Liver (tissue), 9 donors: Measurements from ENCODE around the gene ZNF143. TPM values are rescaled to one million over a fixed set of nuclear protein-coding genes. Genes with fewer than 3 reads are reported as not detected.

Source experiments
- DNase-seq: peaks from one replicate; pipeline ENCODE4 v3.0.0-alpha.2; 2017; ENCODE audit warnings: low spot score
- H3K27ac ChIP-seq, 2 donors: one replicate each; pipeline ENCODE4 v1.7.0; 2013; ENCODE audit warnings: inconsistent platforms in 2 of 2, low read length in 2 of 2, control low read depth in 1 of 2, low read depth in 1 of 2, mild to moderate bottlenecking in 1 of 2
- H3K27me3 ChIP-seq, 4 donors: one replicate each; pipeline versions ENCODE4 v1.6.1 to v1.7.0; 2013; ENCODE audit warnings: low read length in 3 of 4, inconsistent platforms in 1 of 4, mild to moderate bottlenecking in 1 of 4, moderate library complexity in 1 of 4; ENCODE audit not compliant: control insufficient read depth in 4 of 4, insufficient read depth in 4 of 4
- H3K36me3 ChIP-seq, 4 donors: one replicate each; pipeline versions ENCODE4 v1.6.1 to v1.7.0; 2013; ENCODE audit warnings: low read length in 3 of 4, mild to moderate bottlenecking in 3 of 4, low read depth in 1 of 4, moderate library complexity in 1 of 4; ENCODE audit not compliant: control insufficient read depth in 4 of 4, insufficient read depth in 3 of 4
- H3K4me1 ChIP-seq, 4 donors: one replicate each; pipeline versions ENCODE4 v1.6.1 to v1.7.0; 2013; ENCODE audit warnings: low read length in 3 of 4, mild to moderate bottlenecking in 3 of 4, moderate library complexity in 1 of 4; ENCODE audit not compliant: control insufficient read depth in 4 of 4, insufficient read depth in 4 of 4
- H3K4me3 ChIP-seq, 3 donors: one replicate each; pipeline versions ENCODE4 v1.6.1 to v1.7.0; 2013; ENCODE audit warnings: low read length in 3 of 3, control low read depth in 1 of 3, low read depth in 1 of 3, mild to moderate bottlenecking in 1 of 3
- H3K9ac ChIP-seq, 2 donors: one replicate each; pipeline ENCODE4 v1.7.0; 2013; ENCODE audit warnings: low read length in 2 of 2, mild to moderate bottlenecking in 2 of 2, moderate library complexity in 2 of 2, control low read depth in 1 of 2, low read depth in 1 of 2
- H3K9me3 ChIP-seq, 4 donors: one replicate each; pipeline versions ENCODE4 v1.6.1 to v1.7.0; 2013; ENCODE audit warnings: low read length in 3 of 4; ENCODE audit not compliant: control insufficient read depth in 4 of 4
- FOXA1 ChIP-seq: IDR thresholded peaks from 2 replicates; pipeline ENCODE4 v1.6.1; 2016; ENCODE audit warnings: antibody characterized with exemption
- GABPA ChIP-seq, 2 donors: IDR thresholded peaks in 1 of 2; conservative IDR thresholded peaks in 1 of 2; 2 replicates each; pipeline ENCODE4 v1.6.1; 2016; ENCODE audit warnings: antibody characterized with exemption in 2 of 2, mild to moderate bottlenecking in 1 of 2, moderate library complexity in 1 of 2
- HNF4A ChIP-seq, 2 donors: conservative IDR thresholded peaks; 2 replicates each; pipeline ENCODE4 v1.6.1; 2016; ENCODE audit warnings: antibody characterized with exemption in 2 of 2, mild to moderate bottlenecking in 2 of 2
- JUND ChIP-seq, 2 donors: IDR thresholded peaks; 2 replicates each; pipeline ENCODE4 v1.6.1; 2016; ENCODE audit warnings: antibody characterized with exemption in 2 of 2
- RAD21 ChIP-seq, 2 donors: IDR thresholded peaks; 2 replicates each; pipeline ENCODE4 v1.6.1; 2016; ENCODE audit warnings: antibody characterized with exemption in 2 of 2, mild to moderate bottlenecking in 2 of 2
- RXRA ChIP-seq, 2 donors: IDR thresholded peaks; 2 replicates each; pipeline ENCODE4 v1.6.1; 2017 to 2018; ENCODE audit warnings: antibody characterized with exemption in 2 of 2, mild to moderate bottlenecking in 1 of 2
- SP1 ChIP-seq: IDR thresholded peaks from 2 replicates; pipeline ENCODE4 v1.6.1; 2018; ENCODE audit warnings: antibody characterized with exemption, mild to moderate bottlenecking
- TAF1 ChIP-seq: conservative IDR thresholded peaks from 2 replicates; pipeline ENCODE4 v1.6.1; 2016; ENCODE audit warnings: antibody characterized with exemption, mild to moderate bottlenecking
- YY1 ChIP-seq: IDR thresholded peaks from 2 replicates; pipeline ENCODE4 v1.6.1; 2016; ENCODE audit warnings: antibody characterized with exemption, mild to moderate bottlenecking
- WGBS: extraction: QIAGEN DNeasy Blood & Tissue Kit; methylation state at CpG from one replicate; pipeline ENCODE4 v1.1.7; 2013; 5-methylcytosine and 5-hydroxymethylcytosine counted together
- polyA plus RNA-seq, 2 donors: library from polyadenylated mRNA; stranded (reverse) in 1 of 2; unstranded in 1 of 2; fragments of 200-250 nt in 1 of 2; fragments of >200 nt in 1 of 2; fragmentation: Nextera tagmentation in 1 of 2; extraction: Ambion mirVana in 1 of 2; gene quantifications; one replicate each; pipeline versions ENCODE4 v1.2.1 to v1.2.3, GENCODE V29; 2013 to 2015
- total RNA-seq, 2 donors: library from RNA; depleted of rRNA; stranded (reverse); fragments of >200 nt; gene quantifications; one replicate each; pipeline ENCODE4 v1.2.3, GENCODE V29; 2014
- TF ChIP-seq, protein P1 (sequence below): IDR thresholded peaks from 2 replicates; pipeline ENCODE4 v1.6.1; 2016; ENCODE audit warnings: antibody characterized with exemption, mild to moderate bottlenecking
- TF ChIP-seq, protein P2 (sequence below): IDR thresholded peaks from 2 replicates; pipeline ENCODE4 v1.6.1; 2016; ENCODE audit warnings: antibody characterized with exemption
- TF ChIP-seq, protein P3 (sequence below): IDR thresholded peaks from 2 replicates; pipeline ENCODE4 v1.6.1; 2016; ENCODE audit warnings: antibody characterized with exemption
- TF ChIP-seq, protein P4 (sequence below): IDR thresholded peaks from 2 replicates; pipeline ENCODE4 v1.6.1; 2016; ENCODE audit warnings: antibody characterized with exemption
- donor health status: healthy.
- donor health status: healthy.
- donor health status: healthy.
- donor health status: healthy.
- donor health status: healthy.

The ZNF143 gene
- total and polyA plus RNA-seq, 4 donors: 4.3 to 20.4 (median 12.2) TPM

DNA sequence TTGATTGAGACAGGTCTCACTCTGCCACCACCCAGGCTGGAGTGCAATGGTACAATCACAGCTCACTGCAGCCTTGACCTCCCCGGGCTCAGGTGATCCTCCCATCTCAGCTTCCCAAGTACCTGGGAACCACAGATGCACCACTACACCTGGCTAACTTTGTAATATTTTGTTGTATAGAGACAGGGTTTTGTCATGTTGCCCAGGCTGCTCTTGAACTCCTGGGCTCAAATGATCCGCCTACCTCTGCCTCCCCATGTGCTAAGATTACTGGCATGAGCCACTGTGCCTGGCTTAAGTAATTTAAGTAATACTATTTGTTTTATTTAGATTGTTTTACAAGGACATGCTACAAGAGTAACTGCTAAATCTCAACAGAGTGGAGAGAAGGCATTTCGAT is 33.5 kb downstream of the ZNF143 start:
- no peak for TF ChIP-seq TAF1
- Histone ChIP-seq H3K4me3 (no peak overlapping the region), H3K9ac (no peak overlapping the region), H3K4me1 (peaks cover 0 to 10% (median 4%) of the 10 kb centered on the region in 4 donors), H3K36me3 (peaks cover 7 to 18% (median 15%) of the 10 kb centered on the region in 4 donors), H3K27me3 (no peaks in the 10 kb centered on the region), H3K27ac (no peak overlapping the region), H3K9me3 (no peaks in the 10 kb centered on the region)
- no peak for DNase-seq
- WGBS: 93% methylated on average over 3 of the region's 3 CpGs

DNA sequence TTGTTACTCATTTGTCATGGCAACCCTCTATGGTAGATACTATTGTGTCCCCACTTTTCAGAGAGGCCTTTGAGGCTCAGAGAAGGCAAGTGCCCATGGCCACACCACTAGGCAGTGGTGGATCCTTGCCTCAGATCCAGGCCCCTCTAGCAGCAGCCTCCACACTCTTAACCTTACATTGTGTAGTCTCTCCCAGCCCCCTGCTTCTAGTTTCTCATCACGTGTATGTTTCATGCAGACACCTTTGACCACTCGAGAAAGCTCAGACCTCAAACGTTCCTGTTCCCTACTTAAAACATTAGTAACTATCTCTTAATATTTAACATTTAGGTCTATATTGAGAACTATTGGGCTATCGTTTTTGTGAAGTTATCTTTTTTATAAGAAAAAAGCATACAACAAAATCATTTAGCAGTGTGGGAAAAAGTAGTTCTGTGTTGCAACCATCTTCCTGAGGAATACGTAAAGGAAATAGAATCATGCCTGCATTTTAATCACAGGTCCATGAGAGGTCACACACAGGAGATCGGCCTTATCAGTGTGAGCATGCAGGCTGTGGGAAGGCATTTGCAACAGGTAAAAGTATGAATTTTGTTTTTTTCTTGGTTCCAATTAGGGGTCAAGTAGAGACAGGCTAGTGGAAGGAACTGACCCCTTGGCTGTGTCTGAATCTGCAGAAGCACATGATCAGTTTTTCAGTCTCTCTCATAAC is 35.1 kb downstream of the ZNF143 start:
- 81% methylated on average over 6 of the region's 6 CpGs for WGBS
- peaks cover 7 to 19% (median 14%) of the 10 kb centered on the region in 4 donors for H3K36me3 ChIP-seq

DNA sequence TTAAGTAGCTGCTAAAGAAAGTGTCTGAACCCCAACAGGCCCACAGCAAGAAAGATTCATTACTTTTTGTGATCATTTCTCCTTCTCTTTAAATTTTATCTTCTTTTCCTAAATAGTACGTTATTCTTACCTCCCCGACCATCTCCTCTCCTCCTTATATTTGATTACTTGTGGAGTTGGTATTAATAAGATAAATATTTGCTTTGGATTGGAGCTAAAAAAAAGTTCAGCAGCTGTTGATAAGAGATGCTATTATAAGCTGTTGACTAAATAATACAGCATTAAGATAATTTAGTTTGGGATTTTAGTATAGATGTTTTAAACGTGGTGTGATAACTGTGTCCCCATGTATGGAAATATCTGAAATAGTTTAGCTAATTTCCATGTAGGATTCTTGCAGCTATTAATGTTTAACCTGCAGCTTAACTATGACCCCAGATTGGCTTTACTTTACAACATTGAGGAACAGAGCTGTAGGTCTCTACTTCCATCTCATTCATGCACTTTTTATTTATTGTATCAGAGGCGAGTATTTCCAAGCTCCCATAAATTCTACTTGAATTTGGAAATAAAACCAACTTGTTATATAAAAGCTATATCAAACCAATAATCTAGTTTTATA is 37.8 kb downstream of the ZNF143 start:
- no peaks in the 10 kb centered on the region for H3K9me3 ChIP-seq
- 28% methylated on average over 4 of the region's 4 CpGs for WGBS
- no peak overlapping the region for H3K27ac ChIP-seq
- H3K27me3 ChIP-seq: no peaks in the 10 kb centered on the region
- peaks cover 3 to 22% (median 18%) of the 10 kb centered on the region in 4 donors for H3K36me3 ChIP-seq
- TF ChIP-seq SP1: no peak
- TF ChIP-seq TAF1: no peak
- no peak for TF ChIP-seq FOXA1
- TF ChIP-seq YY1: no peak
- no peak overlapping the region for H3K4me3 ChIP-seq
- H3K4me1 ChIP-seq: peaks cover 0 to 10% (median 4%) of the 10 kb centered on the region in 4 donors
- no peak overlapping the region for H3K9ac ChIP-seq
- no peak for DNase-seq

More for the DNA sequence above, 35.1 kb downstream of the ZNF143 start:
- DNase-seq: no peak
- H3K9me3 ChIP-seq: no peaks in the 10 kb centered on the region
- no peak overlapping the region for H3K27ac ChIP-seq
- H3K4me3 ChIP-seq: no peak overlapping the region
- TF ChIP-seq JUND (IDR thresholded peaks at IDR 0.05): no peak
- no peak overlapping the region for H3K9ac ChIP-seq
- no peaks in the 10 kb centered on the region for H3K27me3 ChIP-seq
- peaks cover 0 to 10% (median 4%) of the 10 kb centered on the region in 4 donors for H3K4me1 ChIP-seq

DNA sequence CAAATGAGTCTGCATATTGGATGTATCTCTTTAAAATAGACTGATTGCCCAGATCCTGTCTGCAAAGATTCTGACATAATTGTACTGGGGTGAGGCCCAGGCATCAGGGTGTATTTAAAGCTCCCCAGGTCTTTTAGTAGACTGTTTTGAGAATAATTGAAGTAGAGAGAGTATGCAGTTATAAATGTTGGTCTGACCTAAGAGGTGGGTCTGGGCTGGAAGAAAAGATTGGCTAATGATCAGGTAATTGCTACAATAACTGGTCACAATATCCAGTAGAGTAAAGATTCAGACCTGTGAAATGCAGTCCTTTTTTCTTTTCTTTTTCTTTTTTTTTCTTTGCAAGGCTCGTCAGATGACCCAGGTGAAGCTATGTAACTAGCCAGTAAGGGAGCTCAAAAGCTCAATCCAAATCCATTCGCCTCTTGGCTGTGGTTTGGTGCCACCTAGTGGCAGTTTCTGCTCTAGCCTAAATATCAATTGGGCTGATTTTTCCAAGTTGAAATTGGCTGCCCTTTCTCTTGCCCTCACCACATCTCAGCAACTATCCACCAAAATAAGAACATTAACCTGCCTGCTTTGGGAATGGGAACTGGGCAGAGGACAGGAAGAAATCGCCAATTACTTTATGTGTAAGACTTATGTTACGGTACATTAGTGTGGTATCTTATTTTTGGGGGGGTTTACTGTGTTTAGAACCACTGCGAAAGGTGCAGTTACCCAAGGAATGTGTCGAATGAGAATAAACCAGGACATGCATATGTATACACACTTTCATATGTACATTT is 45.9 kb downstream of the ZNF143 start:
- Histone ChIP-seq H3K9ac (peak overlapping the region; percentile 22 to 50), H3K4me1 (peaks cover 5 to 15% (median 9%) of the 10 kb centered on the region in 4 donors), H3K36me3 (peaks cover 0 to 2% (median under 1%) of the 10 kb centered on the region in 4 donors), H3K27ac (peak overlapping the region in 1 of 2 donors; percentile 41), H3K4me3 (no peak overlapping the region), H3K27me3 (no peaks in the 10 kb centered on the region), H3K9me3 (no peaks in the 10 kb centered on the region)
- WGBS: 40% methylated on average over 6 of the region's 6 CpGs
- peak; percentile 83 for DNase-seq
- peak; percentile 98 for TF ChIP-seq RAD21 (IDR thresholded peaks at IDR 0.05)
- TF ChIP-seq, protein P1, sequence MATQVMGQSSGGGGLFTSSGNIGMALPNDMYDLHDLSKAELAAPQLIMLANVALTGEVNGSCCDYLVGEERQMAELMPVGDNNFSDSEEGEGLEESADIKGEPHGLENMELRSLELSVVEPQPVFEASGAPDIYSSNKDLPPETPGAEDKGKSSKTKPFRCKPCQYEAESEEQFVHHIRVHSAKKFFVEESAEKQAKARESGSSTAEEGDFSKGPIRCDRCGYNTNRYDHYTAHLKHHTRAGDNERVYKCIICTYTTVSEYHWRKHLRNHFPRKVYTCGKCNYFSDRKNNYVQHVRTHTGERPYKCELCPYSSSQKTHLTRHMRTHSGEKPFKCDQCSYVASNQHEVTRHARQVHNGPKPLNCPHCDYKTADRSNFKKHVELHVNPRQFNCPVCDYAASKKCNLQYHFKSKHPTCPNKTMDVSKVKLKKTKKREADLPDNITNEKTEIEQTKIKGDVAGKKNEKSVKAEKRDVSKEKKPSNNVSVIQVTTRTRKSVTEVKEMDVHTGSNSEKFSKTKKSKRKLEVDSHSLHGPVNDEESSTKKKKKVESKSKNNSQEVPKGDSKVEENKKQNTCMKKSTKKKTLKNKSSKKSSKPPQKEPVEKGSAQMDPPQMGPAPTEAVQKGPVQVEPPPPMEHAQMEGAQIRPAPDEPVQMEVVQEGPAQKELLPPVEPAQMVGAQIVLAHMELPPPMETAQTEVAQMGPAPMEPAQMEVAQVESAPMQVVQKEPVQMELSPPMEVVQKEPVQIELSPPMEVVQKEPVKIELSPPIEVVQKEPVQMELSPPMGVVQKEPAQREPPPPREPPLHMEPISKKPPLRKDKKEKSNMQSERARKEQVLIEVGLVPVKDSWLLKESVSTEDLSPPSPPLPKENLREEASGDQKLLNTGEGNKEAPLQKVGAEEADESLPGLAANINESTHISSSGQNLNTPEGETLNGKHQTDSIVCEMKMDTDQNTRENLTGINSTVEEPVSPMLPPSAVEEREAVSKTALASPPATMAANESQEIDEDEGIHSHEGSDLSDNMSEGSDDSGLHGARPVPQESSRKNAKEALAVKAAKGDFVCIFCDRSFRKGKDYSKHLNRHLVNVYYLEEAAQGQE: no peak
- TF ChIP-seq JUND (IDR thresholded peaks at IDR 0.05): no peak
- TF ChIP-seq, protein P2, sequence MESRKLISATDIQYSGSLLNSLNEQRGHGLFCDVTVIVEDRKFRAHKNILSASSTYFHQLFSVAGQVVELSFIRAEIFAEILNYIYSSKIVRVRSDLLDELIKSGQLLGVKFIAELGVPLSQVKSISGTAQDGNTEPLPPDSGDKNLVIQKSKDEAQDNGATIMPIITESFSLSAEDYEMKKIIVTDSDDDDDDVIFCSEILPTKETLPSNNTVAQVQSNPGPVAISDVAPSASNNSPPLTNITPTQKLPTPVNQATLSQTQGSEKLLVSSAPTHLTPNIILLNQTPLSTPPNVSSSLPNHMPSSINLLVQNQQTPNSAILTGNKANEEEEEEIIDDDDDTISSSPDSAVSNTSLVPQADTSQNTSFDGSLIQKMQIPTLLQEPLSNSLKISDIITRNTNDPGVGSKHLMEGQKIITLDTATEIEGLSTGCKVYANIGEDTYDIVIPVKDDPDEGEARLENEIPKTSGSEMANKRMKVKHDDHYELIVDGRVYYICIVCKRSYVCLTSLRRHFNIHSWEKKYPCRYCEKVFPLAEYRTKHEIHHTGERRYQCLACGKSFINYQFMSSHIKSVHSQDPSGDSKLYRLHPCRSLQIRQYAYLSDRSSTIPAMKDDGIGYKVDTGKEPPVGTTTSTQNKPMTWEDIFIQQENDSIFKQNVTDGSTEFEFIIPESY: no peak
- TF ChIP-seq, protein P3, sequence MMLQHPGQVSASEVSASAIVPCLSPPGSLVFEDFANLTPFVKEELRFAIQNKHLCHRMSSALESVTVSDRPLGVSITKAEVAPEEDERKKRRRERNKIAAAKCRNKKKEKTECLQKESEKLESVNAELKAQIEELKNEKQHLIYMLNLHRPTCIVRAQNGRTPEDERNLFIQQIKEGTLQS: peak; percentile 41
- peak; percentile 21 to 33 for TF ChIP-seq RXRA (IDR thresholded peaks at IDR 0.05)
- TF ChIP-seq, protein P4, sequence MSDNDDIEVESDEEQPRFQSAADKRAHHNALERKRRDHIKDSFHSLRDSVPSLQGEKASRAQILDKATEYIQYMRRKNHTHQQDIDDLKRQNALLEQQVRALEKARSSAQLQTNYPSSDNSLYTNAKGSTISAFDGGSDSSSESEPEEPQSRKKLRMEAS: no peak
- no peak for TF ChIP-seq GABPA (IDR thresholded peaks at IDR 0.05 in 1 of 2, conservative IDR thresholded peaks at IDR 0.05 in 1 of 2)
- TF ChIP-seq HNF4A (conservative IDR thresholded peaks at IDR 0.05): peak; percentile 26 to 29
- TF ChIP-seq TAF1: no peak
